Measurements from ENCODE around the gene TRIM77.
"Not testable (repeated sequence)": the region's sequence is repeated elsewhere in the genome, so short reads cannot be mapped to it uniquely, and the experiment has no call there.

Gene TRIM77

GRCh38 chr11:89709999-89710398, at the start of gene TRIM77:
Gene TRIM77, plus strand, starts transcription at chr11:89710299. Its CDS starts 0 bp downstream, at chr11:89710299.
- H3K4me3 ChIP-seq; H3K27ac ChIP-seq; DNase-seq (ENCODE audit: low spot score): not testable (repeated sequence)

GRCh38 chr11:89667001-89667400, 43.1 kb upstream of the TRIM77 start:
- Histone ChIP-seq H3K27ac (no peak overlapping the region), H3K4me3 (no peak overlapping the region)
- DNase-seq (ENCODE audit: low spot score) = no peak
- TF ChIP-seq CTCF (IDR thresholded peaks at IDR 0.05) = no peak

- DNase-seq (ENCODE audit: low spot score); H3K27ac ChIP-seq: not testable (repeated sequence)
These were observed 41.9 kb upstream of the TRIM77 start for GRCh38 chr11:89668158-89668557.

GRCh38 chr11:89669586-89669985, 40.5 kb upstream of the TRIM77 start:
- not testable (repeated sequence) for H3K4me3 ChIP-seq; H3K27ac ChIP-seq; DNase-seq (ENCODE audit: low spot score)

More at GRCh38 chr11:89668158-89668557, 41.9 kb upstream of the TRIM77 start:
- H3K4me3 ChIP-seq = not testable (repeated sequence)

- H3K27ac ChIP-seq; DNase-seq (ENCODE audit: low spot score); H3K4me3 ChIP-seq: not testable (repeated sequence)
These were observed 40.0 kb upstream of the TRIM77 start for GRCh38 chr11:89669993-89670669.

GRCh38 chr11:89672547-89672946, 37.6 kb upstream of the TRIM77 start:
- not testable (repeated sequence) for DNase-seq (ENCODE audit: low spot score); H3K27ac ChIP-seq; H3K4me3 ChIP-seq

- H3K4me3 ChIP-seq; H3K27ac ChIP-seq; DNase-seq (ENCODE audit: low spot score): not testable (repeated sequence)
These were observed 36.7 kb upstream of the TRIM77 start for GRCh38 chr11:89673380-89673779.

GRCh38 chr11:89675383-89675782, 34.7 kb upstream of the TRIM77 start:
- not testable (repeated sequence) for H3K27ac ChIP-seq; DNase-seq (ENCODE audit: low spot score); H3K4me3 ChIP-seq

GRCh38 chr11:89675948-89676347, 34.2 kb upstream of the TRIM77 start:
- not testable (repeated sequence) for DNase-seq (ENCODE audit: low spot score); H3K27ac ChIP-seq; H3K4me3 ChIP-seq

GRCh38 chr11:89707080-89707479, 3.0 kb upstream of the TRIM77 start:
- not testable (repeated sequence) for H3K4me3 ChIP-seq; H3K27ac ChIP-seq; DNase-seq (ENCODE audit: low spot score)

GRCh38 chr11:89724866-89725498, 14.9 kb downstream of the TRIM77 start:
- not testable (repeated sequence) for H3K27ac ChIP-seq; DNase-seq (ENCODE audit: low spot score); H3K4me3 ChIP-seq

- DNase-seq (ENCODE audit: low spot score); H3K4me3 ChIP-seq; H3K27ac ChIP-seq: not testable (repeated sequence)
These were observed 20.1 kb downstream of the TRIM77 start for GRCh38 chr11:89730215-89730614.

GRCh38 chr11:89736566-89736965, 26.5 kb downstream of the TRIM77 start:
- H3K27ac ChIP-seq = no peak overlapping the region
- H3K4me3 ChIP-seq = no peak overlapping the region
- no peak for TF ChIP-seq CTCF (IDR thresholded peaks at IDR 0.05)
- no peak for DNase-seq (ENCODE audit: low spot score)
